ENCODE results near the gene VPS36.
"Not testable (repeated sequence)": the region's sequence is repeated elsewhere in the genome, so short reads cannot be mapped to it uniquely, and the experiment has no call there.

VPS36 gene

GRCh38 chr13:52446265-52446664, 4.2 kb downstream of the VPS36 start:
- in situ Hi-C loops (cut with HindIII; ENCODE audit: low sequenced_read_pairs) = no loop called here

DNA sequence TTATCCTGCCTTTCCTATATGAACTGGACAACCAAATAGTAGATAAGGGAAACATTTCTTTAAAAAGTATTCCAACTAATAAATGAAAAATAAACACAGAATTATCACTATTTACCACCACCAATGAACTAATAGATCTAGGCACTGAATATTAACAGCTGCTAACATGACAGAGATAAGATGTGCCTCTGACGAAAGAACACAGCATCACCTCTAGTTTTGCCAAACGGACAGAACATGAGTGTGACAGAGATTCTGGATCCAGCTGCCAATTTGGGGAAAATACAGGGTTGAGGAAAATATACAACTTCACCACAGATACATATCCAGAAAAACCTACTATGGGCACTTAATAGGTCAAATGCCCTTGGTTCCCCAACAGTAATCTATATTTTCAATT, 18.0 kb downstream of the VPS36 start:
- in situ Hi-C loops (cut with HindIII; ENCODE audit: low sequenced_read_pairs) = no loop called here

GRCh38 chr13:52428295-52428694, 22.1 kb downstream of the VPS36 start:
- in situ Hi-C loops (cut with HindIII; ENCODE audit: low sequenced_read_pairs) = no loop called here

DNA sequence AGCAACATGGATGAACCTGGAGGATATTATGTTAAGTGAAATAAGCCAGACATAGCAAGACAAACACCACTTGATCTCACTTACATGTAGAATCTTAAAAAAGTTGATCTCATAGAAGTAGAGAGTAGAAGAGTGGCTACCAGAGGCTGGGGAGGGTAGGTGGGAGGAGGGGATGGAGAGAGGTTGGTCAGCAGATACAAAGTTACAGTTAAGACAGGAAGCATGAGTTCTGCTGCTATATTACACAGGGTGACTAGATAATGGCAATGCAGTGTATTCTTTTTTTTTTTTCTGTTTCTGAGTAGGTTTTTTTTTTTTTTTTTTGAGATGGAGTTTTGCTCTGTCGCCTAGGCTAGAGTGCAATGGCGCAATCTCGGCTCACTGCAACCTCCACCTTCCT, 29.2 kb downstream of the VPS36 start:
- in situ Hi-C loops (cut with HindIII; ENCODE audit: low sequenced_read_pairs) = no loop called here

- in situ Hi-C loops (cut with HindIII; ENCODE audit: low sequenced_read_pairs) = no loop called here
Measured at GRCh38 chr13:52419080-52419479, 31.4 kb downstream of the VPS36 start.

DNA sequence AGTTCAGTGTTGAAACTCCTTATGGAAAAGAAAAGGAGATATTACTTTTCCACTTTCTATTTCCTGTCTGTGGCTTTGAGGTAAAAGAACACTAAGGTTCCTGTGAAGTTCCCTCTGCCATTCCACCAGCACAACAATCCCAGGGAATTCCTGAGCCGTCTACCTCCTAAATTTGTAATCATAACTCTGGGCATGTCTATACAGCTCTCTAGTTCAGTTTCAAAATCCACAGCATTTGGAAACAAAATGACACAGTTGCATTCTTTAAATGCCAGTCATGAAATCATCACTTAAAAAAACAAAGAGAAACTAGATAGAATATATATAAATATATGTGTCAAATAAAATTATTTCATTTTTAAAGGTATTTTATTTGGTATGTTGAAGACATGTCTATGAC, 35.5 kb downstream of the VPS36 start:
- in situ Hi-C loops (cut with HindIII; ENCODE audit: low sequenced_read_pairs) = no loop called here

DNA sequence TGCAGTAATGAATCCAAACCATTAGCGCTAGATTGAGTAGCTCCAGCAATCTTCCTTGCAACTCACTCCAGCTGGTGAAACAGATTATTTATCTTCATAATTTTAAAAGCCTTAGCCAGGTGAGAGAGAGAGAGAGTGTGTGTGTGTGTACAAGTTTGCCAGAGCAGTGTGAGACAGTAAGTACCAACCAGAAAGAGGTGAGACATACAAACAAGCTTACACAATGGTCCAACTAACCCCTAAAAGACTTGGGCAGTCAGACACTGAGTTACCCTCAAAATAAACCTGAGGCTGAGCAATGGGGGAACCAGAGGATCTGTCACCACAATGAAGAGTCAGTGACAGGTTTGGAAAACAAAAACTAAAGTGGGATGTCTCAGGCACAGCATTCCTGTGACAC, 36.4 kb downstream of the VPS36 start:
- in situ Hi-C loops (cut with HindIII; ENCODE audit: low sequenced_read_pairs) = no loop called here

- in situ Hi-C loops (cut with HindIII; ENCODE audit: low sequenced_read_pairs) = no loop called here
Measured at GRCh38 chr13:52412128-52412527, 38.3 kb downstream of the VPS36 start.

GRCh38 chr13:52411629-52412028, 38.8 kb downstream of the VPS36 start:
- in situ Hi-C loops (cut with HindIII; ENCODE audit: low sequenced_read_pairs) = no loop called here

GRCh38 chr13:52408071-52408658, 42.3 kb downstream of the VPS36 start:
- in situ Hi-C loops (cut with HindIII; ENCODE audit: low sequenced_read_pairs) = not testable (repeated sequence)

- in situ Hi-C loops (cut with HindIII; ENCODE audit: low sequenced_read_pairs) = not testable (repeated sequence)
Measured at GRCh38 chr13:52407436-52407835, 43.0 kb downstream of the VPS36 start.

DNA sequence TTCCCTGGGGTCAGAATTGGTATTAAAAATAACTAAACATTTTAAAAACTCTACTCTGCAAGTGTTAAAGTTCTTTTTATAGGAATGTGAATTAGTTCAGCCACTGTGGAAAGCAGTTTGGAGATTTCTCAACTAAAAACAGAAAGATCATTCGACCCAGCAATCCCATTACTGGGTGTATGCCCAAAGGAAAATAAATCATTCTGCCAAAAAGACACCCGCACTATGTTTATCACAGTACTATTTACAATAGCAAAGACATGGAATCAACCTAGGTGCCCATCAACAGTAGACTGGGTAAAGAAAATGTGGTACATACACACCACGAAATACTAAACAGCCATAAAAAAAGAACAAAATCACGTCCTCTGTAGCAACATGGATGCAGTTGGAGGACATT, 43.8 kb downstream of the VPS36 start:
- in situ Hi-C loops (cut with HindIII; ENCODE audit: low sequenced_read_pairs) = no loop called here

- in situ Hi-C loops (cut with HindIII; ENCODE audit: low sequenced_read_pairs) = no loop called here
Measured at GRCh38 chr13:52405767-52406494, 44.5 kb downstream of the VPS36 start, which contains the start of gene THSD1. THSD1 (minus strand) TSS chr13:52406172; CDS start chr13:52402600, 3,572 bp downstream.

DNA sequence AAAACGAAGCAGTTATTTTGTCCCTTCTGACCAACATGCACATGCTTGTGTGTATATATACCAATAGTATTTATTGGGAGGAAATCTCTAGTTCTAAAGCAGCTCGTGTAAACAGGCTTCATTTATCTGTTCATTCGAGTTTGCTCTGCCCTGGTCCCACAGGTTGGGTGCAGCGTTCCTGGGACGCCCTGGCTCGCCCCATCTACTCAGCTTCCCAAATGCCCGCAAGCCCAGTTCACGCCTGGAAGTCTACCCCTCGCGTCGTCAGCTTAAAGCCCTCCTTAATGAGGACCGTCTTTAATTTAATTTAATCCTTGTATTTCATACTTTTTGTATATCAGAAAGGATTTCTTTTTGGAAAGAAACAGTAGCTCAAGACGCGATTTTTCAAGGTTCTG, 45.1 kb downstream of the VPS36 start:
- in situ Hi-C loops (cut with HindIII; ENCODE audit: low sequenced_read_pairs) = no loop called here

- in situ Hi-C loops (cut with HindIII; ENCODE audit: low sequenced_read_pairs) = no loop called here
Measured at GRCh38 chr13:52399708-52400107, 50.7 kb downstream of the VPS36 start.

DNA sequence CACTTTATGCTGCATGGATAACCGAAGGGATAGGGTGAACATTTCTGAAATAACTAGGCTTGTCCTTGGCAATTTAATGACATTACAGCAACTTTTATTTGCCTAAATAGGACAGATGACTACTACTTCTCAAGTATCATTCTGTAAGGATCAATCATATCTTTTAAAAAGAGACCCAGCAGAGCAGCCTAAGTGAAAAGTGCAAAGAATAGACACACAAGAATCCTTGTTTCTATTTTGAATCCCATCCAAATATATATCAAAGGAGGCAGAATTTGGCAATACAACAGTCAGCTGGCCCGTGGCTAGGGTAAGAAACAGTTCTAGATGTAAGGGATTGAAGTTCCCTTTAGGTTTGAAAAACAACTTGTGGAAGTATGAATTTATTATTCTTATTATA, 51.4 kb downstream of the VPS36 start:
- in situ Hi-C loops (cut with HindIII; ENCODE audit: low sequenced_read_pairs) = no loop called here

DNA sequence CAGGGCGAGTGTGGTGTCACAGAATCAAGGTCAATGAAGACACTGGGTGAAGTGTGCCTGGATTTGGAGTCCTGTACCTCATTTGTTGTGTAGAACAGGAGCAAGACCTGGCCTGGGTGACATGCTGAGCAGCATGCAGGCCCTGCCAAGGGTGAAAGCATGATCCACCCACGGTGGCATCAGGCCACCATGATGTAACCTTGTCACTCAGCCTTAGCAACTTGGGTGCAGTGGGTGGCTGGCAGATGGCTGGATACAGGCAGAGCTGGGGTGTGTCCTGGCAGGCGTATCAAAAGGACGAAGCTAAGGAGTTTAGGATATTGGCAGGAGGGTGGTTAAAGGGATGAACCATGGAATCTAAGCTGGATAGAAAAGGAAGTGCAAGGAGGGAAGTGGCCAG, 54.7 kb downstream of the VPS36 start:
- in situ Hi-C loops (cut with HindIII; ENCODE audit: low sequenced_read_pairs) = no loop called here

DNA sequence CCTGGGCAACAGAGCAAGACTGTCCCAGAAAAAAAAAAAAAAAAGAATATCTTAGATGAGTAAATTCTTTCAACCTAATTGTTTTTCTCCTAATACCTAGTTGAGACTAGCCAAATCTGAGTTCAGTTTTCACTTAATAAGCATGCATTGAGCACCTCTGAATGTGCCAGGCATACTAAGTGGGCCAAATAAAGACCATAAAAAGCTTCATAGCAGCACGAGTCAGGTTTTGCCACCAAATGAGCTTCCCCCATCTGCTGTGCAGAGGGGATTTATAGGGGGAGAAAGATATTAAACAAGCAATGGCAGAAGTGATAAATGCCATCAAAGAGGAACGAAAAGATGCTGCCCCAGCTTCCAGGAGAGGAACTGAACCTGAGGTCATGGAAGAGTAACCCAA, 55.8 kb downstream of the VPS36 start:
- in situ Hi-C loops (cut with HindIII; ENCODE audit: low sequenced_read_pairs) = no loop called here

DNA sequence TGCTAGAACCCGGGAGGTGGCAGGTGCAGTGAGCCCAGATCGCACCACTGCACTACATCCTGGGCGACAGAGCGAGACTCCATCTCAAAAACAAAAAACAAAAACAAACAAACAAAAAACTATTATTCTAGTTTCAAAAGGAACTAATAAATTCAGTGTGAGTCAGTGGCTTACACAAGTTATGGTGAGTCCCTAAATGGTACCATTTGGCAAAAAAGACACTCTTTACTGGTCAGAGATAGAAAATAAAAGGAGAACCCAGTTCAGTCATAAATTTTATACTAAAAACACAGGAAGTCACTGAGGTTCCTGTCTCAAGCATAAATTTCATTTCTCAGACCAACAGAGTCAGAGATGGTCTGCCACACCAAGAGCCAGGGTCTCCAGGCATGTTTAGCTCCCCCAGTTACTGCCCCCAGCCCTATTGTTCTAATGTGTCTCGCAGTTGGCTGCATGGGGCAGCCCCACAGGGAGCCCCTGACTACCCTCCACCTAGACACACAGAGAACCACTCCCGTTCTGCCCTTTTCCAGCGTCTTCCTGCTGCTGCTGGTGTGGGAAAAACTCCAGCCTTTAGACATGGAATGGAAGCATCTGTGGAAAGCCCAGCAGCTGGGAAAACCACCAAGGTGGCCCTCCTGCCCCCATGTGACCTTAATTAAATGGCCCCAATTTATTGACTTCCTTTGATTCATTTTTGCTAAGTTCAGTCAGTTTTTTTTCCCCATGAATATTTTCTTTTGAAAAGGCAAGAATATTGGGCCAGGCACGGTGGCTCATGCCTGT, 56.7 kb downstream of the VPS36 start:
- in situ Hi-C loops (cut with HindIII; ENCODE audit: low sequenced_read_pairs) = no loop called here

DNA sequence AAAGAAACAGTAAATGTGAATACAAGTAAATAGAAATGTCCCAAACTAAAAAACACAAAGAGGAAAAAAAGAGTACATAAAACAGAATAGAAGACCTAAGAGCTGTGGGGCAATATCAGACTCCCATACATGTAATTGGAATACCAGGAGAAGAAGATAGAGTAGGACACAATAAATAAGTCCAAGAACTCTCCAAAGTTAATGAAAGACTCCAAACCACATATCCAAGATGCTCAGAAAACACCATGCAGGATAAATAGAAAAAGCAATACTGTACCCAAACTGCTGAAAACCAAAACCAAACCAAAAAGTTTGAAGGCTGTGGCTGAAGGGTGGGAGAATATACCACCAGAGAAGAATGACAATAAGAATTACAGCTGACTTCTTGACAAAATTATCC, 62.7 kb downstream of the VPS36 start:
- in situ Hi-C loops (cut with HindIII; ENCODE audit: low sequenced_read_pairs) = no loop called here

DNA sequence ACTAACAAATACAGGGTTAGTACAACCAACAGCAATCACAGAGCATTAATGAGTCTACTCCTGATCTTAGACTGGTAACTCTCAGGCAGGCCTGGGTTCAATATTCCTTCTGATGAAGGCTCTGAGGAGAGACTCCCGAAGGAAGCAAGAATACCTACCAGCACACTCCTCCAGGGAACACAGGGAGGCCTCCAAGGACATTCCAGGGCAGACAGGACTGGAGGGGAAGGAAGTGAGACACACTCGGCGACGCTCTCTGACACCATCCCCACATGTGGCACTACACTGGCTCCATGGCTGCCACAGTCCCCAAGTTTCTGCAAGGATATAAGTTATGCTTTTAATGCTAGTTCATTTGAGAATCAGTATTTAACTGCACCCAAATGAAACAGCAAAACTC, 64.6 kb downstream of the VPS36 start:
- in situ Hi-C loops (cut with HindIII; ENCODE audit: low sequenced_read_pairs) = no loop called here

- in situ Hi-C loops (cut with HindIII; ENCODE audit: low sequenced_read_pairs) = no loop called here
Measured at GRCh38 chr13:52383366-52383765, 67.1 kb downstream of the VPS36 start.

Measured in DLD1 (cell line).